WTC11 (cell line): ENCODE measurements around the gene STH.

Experiments used
- CREB1 ChIP-seq: sonication (generic); formaldehyde crosslinking; IDR thresholded peaks from 2 replicates; pipeline ENCODE4 v1.8.0; 2023; ENCODE audit warnings: mild to moderate bottlenecking, missing genetic modification reagents
- CREM ChIP-seq: sonication (generic); formaldehyde crosslinking; IDR thresholded peaks from 2 replicates; pipeline ENCODE4 v1.8.1; 2022; ENCODE audit warnings: mild to moderate bottlenecking, missing genetic modification reagents, moderate library complexity
- E2F4 ChIP-seq: sonication (generic); formaldehyde crosslinking; IDR thresholded peaks from 2 replicates; pipeline ENCODE4 v1.8.1; 2022; ENCODE audit warnings: low read depth, mild to moderate bottlenecking, moderate library complexity, missing genetic modification reagents, borderline replicate concordance
- MLX ChIP-seq: sonication (generic); formaldehyde crosslinking; IDR thresholded peaks from 2 replicates; pipeline ENCODE4 v1.8.1; 2023; ENCODE audit warnings: mild to moderate bottlenecking, missing genetic modification reagents, moderate library complexity
- ZNF512 ChIP-seq: sonication (generic); formaldehyde crosslinking; IDR thresholded peaks from 2 replicates; pipeline ENCODE4 v1.8.1; 2022; ENCODE audit warnings: missing genetic modification reagents, borderline replicate concordance
- TF ChIP-seq, protein P1 (sequence below): fragments of 200-600 bp; IDR thresholded peaks from 2 replicates; pipeline ENCODE4 v1.8.0; 2022; ENCODE audit warnings: antibody characterized with exemption
- TF ChIP-seq, protein P2 (sequence below): sonication (generic); formaldehyde crosslinking; IDR thresholded peaks from 2 replicates; pipeline ENCODE4 v1.8.0; 2022; ENCODE audit warnings: mild to moderate bottlenecking, missing genetic modification reagents
- TF ChIP-seq, protein P3 (sequence below): fragments of 250-450 bp; sonication (Bioruptor Pico); IDR thresholded peaks from 2 replicates; pipeline ENCODE4 v1.9.0; 2021; ENCODE audit warnings: mild to moderate bottlenecking, borderline replicate concordance

DNA sequence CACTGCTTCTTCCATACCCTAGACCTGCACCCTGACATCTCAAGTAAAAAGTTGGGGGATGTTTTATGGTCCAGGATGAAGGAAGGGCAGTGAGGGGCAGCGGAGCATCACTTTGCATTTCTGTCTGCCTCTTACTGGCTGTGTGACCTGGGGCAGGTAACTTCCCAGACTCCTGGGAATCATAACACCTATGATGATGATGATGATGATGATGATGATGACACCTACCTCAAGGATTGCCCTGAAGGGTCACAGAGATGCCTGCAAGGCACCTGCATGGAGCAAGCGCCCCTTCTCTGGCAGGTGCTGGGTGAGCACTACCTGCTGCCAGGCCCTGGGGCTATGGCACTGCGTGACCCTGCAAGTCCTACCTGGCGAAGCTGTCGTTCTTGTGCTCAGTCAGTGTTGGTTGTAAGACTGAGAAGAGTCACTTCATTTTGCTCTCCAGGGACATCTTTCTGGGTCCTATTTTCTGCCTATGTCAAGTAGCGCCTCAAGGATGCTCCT is 46.2 kb upstream of the STH start:
- TF ChIP-seq, protein P1, sequence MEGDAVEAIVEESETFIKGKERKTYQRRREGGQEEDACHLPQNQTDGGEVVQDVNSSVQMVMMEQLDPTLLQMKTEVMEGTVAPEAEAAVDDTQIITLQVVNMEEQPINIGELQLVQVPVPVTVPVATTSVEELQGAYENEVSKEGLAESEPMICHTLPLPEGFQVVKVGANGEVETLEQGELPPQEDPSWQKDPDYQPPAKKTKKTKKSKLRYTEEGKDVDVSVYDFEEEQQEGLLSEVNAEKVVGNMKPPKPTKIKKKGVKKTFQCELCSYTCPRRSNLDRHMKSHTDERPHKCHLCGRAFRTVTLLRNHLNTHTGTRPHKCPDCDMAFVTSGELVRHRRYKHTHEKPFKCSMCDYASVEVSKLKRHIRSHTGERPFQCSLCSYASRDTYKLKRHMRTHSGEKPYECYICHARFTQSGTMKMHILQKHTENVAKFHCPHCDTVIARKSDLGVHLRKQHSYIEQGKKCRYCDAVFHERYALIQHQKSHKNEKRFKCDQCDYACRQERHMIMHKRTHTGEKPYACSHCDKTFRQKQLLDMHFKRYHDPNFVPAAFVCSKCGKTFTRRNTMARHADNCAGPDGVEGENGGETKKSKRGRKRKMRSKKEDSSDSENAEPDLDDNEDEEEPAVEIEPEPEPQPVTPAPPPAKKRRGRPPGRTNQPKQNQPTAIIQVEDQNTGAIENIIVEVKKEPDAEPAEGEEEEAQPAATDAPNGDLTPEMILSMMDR = no peak
- TF ChIP-seq MLX (CRISPR knock-in tag) (no peak), E2F4 (CRISPR knock-in tag) (no peak), CREB1 (CRISPR knock-in tag) (no peak), ZNF512 (CRISPR knock-in tag) (no peak), CREM (no peak)
- TF ChIP-seq, protein P2, sequence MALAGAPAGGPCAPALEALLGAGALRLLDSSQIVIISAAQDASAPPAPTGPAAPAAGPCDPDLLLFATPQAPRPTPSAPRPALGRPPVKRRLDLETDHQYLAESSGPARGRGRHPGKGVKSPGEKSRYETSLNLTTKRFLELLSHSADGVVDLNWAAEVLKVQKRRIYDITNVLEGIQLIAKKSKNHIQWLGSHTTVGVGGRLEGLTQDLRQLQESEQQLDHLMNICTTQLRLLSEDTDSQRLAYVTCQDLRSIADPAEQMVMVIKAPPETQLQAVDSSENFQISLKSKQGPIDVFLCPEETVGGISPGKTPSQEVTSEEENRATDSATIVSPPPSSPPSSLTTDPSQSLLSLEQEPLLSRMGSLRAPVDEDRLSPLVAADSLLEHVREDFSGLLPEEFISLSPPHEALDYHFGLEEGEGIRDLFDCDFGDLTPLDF (CRISPR knock-in tag) = no peak
- TF ChIP-seq, protein P3, sequence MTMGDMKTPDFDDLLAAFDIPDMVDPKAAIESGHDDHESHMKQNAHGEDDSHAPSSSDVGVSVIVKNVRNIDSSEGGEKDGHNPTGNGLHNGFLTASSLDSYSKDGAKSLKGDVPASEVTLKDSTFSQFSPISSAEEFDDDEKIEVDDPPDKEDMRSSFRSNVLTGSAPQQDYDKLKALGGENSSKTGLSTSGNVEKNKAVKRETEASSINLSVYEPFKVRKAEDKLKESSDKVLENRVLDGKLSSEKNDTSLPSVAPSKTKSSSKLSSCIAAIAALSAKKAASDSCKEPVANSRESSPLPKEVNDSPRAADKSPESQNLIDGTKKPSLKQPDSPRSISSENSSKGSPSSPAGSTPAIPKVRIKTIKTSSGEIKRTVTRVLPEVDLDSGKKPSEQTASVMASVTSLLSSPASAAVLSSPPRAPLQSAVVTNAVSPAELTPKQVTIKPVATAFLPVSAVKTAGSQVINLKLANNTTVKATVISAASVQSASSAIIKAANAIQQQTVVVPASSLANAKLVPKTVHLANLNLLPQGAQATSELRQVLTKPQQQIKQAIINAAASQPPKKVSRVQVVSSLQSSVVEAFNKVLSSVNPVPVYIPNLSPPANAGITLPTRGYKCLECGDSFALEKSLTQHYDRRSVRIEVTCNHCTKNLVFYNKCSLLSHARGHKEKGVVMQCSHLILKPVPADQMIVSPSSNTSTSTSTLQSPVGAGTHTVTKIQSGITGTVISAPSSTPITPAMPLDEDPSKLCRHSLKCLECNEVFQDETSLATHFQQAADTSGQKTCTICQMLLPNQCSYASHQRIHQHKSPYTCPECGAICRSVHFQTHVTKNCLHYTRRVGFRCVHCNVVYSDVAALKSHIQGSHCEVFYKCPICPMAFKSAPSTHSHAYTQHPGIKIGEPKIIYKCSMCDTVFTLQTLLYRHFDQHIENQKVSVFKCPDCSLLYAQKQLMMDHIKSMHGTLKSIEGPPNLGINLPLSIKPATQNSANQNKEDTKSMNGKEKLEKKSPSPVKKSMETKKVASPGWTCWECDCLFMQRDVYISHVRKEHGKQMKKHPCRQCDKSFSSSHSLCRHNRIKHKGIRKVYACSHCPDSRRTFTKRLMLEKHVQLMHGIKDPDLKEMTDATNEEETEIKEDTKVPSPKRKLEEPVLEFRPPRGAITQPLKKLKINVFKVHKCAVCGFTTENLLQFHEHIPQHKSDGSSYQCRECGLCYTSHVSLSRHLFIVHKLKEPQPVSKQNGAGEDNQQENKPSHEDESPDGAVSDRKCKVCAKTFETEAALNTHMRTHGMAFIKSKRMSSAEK = no peak
